Activated T-helper 17 cell treated with anti-CD3 and anti-CD28 coated beads, Interleukin-2, amount 50 U/mL, for 72 hours (primary cell): Measurements from ENCODE around the gene SPPL2B. TPM values are rescaled to one million over a fixed set of nuclear protein-coding genes. Genes with fewer than 3 reads are reported as not detected.

Experiments used
- ATAC-seq: fragments of 150-1000 bp; cut with Tn5 transposase; replicated peaks from 2 replicates; pipeline ENCODE4 v1.10.0; 2021; ENCODE audit warnings: mild to moderate bottlenecking, moderate library complexity
- H3K27ac Mint-ChIP-seq: one replicate; pipeline ENCODE4 v1.8.0; 2022; ENCODE audit warnings: mixed read lengths
- H3K27me3 Mint-ChIP-seq: one replicate; pipeline ENCODE4 v1.8.0; 2022; ENCODE audit warnings: mixed read lengths
- H3K36me3 Mint-ChIP-seq: one replicate; pipeline ENCODE4 v1.8.0; 2022; ENCODE audit warnings: low read depth, mild to moderate bottlenecking, mixed read lengths
- H3K4me1 Mint-ChIP-seq: one replicate; pipeline ENCODE4 v1.8.0; 2022; ENCODE audit warnings: mixed read lengths
- H3K4me3 Mint-ChIP-seq: one replicate; pipeline ENCODE4 v1.8.0; 2022; ENCODE audit warnings: mild to moderate bottlenecking, mixed read lengths
- H3K9me3 Mint-ChIP-seq: one replicate; pipeline ENCODE4 v1.8.0; 2022; ENCODE audit warnings: mixed read lengths
- total RNA-seq, 2 donors: library from RNA; stranded (reverse); gene quantifications; one replicate each; pipeline ENCODE4 v1.2.3, GENCODE V29; 2022

The SPPL2B gene
- total RNA-seq, 2 donors from 2014 or later, result 23.7 to 46.5 TPM

GRCh38 chr19:2309734-2310362 lies 18.6 kb upstream of the SPPL2B start:
- Mint-ChIP-seq H3K27me3 (peaks cover 26% of the 10 kb centered on the region), H3K9me3 (peaks cover 3% of the 10 kb centered on the region), H3K36me3 (peaks cover 7% of the 10 kb centered on the region), H3K4me1 (peaks cover 4% of the 10 kb centered on the region), H3K27ac (no peak overlapping the region), H3K4me3 (no peak overlapping the region)
- no peak for ATAC-seq

GRCh38 chr19:2311093-2311492 lies 17.4 kb upstream of the SPPL2B start:
- peaks cover 4% of the 10 kb centered on the region for H3K4me1 Mint-ChIP-seq
- H3K4me3 Mint-ChIP-seq, result no peak overlapping the region
- H3K27me3 Mint-ChIP-seq, result peaks cover 25% of the 10 kb centered on the region
- peaks cover 5% of the 10 kb centered on the region for H3K9me3 Mint-ChIP-seq
- no peak for ATAC-seq
- H3K27ac Mint-ChIP-seq, result no peak overlapping the region
- H3K36me3 Mint-ChIP-seq, result peaks cover 10% of the 10 kb centered on the region

GRCh38 chr19:2312820-2313501 lies 15.5 kb upstream of the SPPL2B start:
- peaks cover 4% of the 10 kb centered on the region for H3K4me1 Mint-ChIP-seq
- ATAC-seq, result no peak
- no peak overlapping the region for H3K27ac Mint-ChIP-seq
- H3K36me3 Mint-ChIP-seq, result peaks cover 10% of the 10 kb centered on the region
- peaks cover 21% of the 10 kb centered on the region for H3K27me3 Mint-ChIP-seq
- no peak overlapping the region for H3K4me3 Mint-ChIP-seq
- H3K9me3 Mint-ChIP-seq, result peaks cover 5% of the 10 kb centered on the region

- peaks cover 10% of the 10 kb centered on the region for H3K27me3 Mint-ChIP-seq
- no peak for ATAC-seq
- H3K4me3 Mint-ChIP-seq, result no peak overlapping the region
- H3K36me3 Mint-ChIP-seq, result peaks cover 6% of the 10 kb centered on the region
- peaks cover 5% of the 10 kb centered on the region for H3K9me3 Mint-ChIP-seq
- H3K4me1 Mint-ChIP-seq, result no peaks in the 10 kb centered on the region
- no peak overlapping the region for H3K27ac Mint-ChIP-seq
These were observed 13.2 kb upstream of the SPPL2B start for GRCh38 chr19:2315121-2315817.

- Mint-ChIP-seq H3K36me3 (peaks cover 6% of the 10 kb centered on the region), H3K4me1 (no peaks in the 10 kb centered on the region), H3K4me3 (no peak overlapping the region), H3K27me3 (peaks cover 10% of the 10 kb centered on the region), H3K27ac (no peak overlapping the region), H3K9me3 (peaks cover 5% of the 10 kb centered on the region)
- ATAC-seq, result peak; percentile 39
These were observed 12.6 kb upstream of the SPPL2B start for GRCh38 chr19:2315818-2316353.

GRCh38 chr19:2317300-2317699 lies 11.2 kb upstream of the SPPL2B start:
- ATAC-seq, result no peak
- Mint-ChIP-seq H3K9me3 (peaks cover 5% of the 10 kb centered on the region), H3K27ac (no peak overlapping the region), H3K27me3 (peaks cover 10% of the 10 kb centered on the region), H3K36me3 (peaks cover 12% of the 10 kb centered on the region), H3K4me1 (no peaks in the 10 kb centered on the region), H3K4me3 (no peak overlapping the region)

- Mint-ChIP-seq H3K36me3 (peaks cover 16% of the 10 kb centered on the region), H3K27ac (no peak overlapping the region), H3K4me1 (no peaks in the 10 kb centered on the region), H3K4me3 (no peak overlapping the region), H3K9me3 (peaks cover 5% of the 10 kb centered on the region), H3K27me3 (peaks cover 10% of the 10 kb centered on the region)
- ATAC-seq, result no peak
These were observed 10.7 kb upstream of the SPPL2B start for GRCh38 chr19:2317756-2318155.

GRCh38 chr19:2318923-2319322 lies 9.6 kb upstream of the SPPL2B start:
- Mint-ChIP-seq H3K9me3 (peaks cover 5% of the 10 kb centered on the region), H3K4me1 (no peaks in the 10 kb centered on the region), H3K27me3 (peaks cover 7% of the 10 kb centered on the region), H3K4me3 (no peak overlapping the region), H3K27ac (no peak overlapping the region), H3K36me3 (peaks cover 27% of the 10 kb centered on the region)
- ATAC-seq, result no peak

GRCh38 chr19:2319551-2319950 lies 8.9 kb upstream of the SPPL2B start:
- Mint-ChIP-seq H3K4me3 (no peak overlapping the region), H3K9me3 (peaks cover 5% of the 10 kb centered on the region), H3K36me3 (peaks cover 33% of the 10 kb centered on the region), H3K4me1 (no peaks in the 10 kb centered on the region), H3K27me3 (peaks cover 5% of the 10 kb centered on the region), H3K27ac (no peak overlapping the region)
- no peak for ATAC-seq

GRCh38 chr19:2320049-2320448 lies 8.4 kb upstream of the SPPL2B start:
- no peak for ATAC-seq
- Mint-ChIP-seq H3K9me3 (peaks cover under 1% of the 10 kb centered on the region), H3K27me3 (peaks cover under 1% of the 10 kb centered on the region), H3K4me3 (no peak overlapping the region), H3K36me3 (peaks cover 32% of the 10 kb centered on the region), H3K27ac (no peak overlapping the region), H3K4me1 (no peaks in the 10 kb centered on the region)

- Mint-ChIP-seq H3K27me3 (no peaks in the 10 kb centered on the region), H3K4me3 (no peak overlapping the region), H3K4me1 (peaks cover 2% of the 10 kb centered on the region), H3K9me3 (no peaks in the 10 kb centered on the region), H3K36me3 (peaks cover 39% of the 10 kb centered on the region), H3K27ac (no peak overlapping the region)
- ATAC-seq, result no peak
These were observed 7.5 kb upstream of the SPPL2B start for GRCh38 chr19:2320939-2321338.

GRCh38 chr19:2321565-2322283 lies 6.8 kb upstream of the SPPL2B start:
- no peak overlapping the region for H3K27ac Mint-ChIP-seq
- H3K36me3 Mint-ChIP-seq, result peaks cover 47% of the 10 kb centered on the region
- H3K9me3 Mint-ChIP-seq, result no peaks in the 10 kb centered on the region
- no peak overlapping the region for H3K4me3 Mint-ChIP-seq
- ATAC-seq, result no peak
- peaks cover 5% of the 10 kb centered on the region for H3K4me1 Mint-ChIP-seq
- H3K27me3 Mint-ChIP-seq, result no peaks in the 10 kb centered on the region

GRCh38 chr19:2323707-2324106 lies 4.8 kb upstream of the SPPL2B start:
- Mint-ChIP-seq H3K4me3 (no peak overlapping the region), H3K27ac (no peak overlapping the region), H3K4me1 (peaks cover 11% of the 10 kb centered on the region), H3K36me3 (peaks cover 66% of the 10 kb centered on the region), H3K9me3 (no peaks in the 10 kb centered on the region), H3K27me3 (no peaks in the 10 kb centered on the region)
- no peak for ATAC-seq

- peaks cover 14% of the 10 kb centered on the region for H3K4me1 Mint-ChIP-seq
- no peaks in the 10 kb centered on the region for H3K9me3 Mint-ChIP-seq
- ATAC-seq, result no peak
- H3K36me3 Mint-ChIP-seq, result peaks cover 66% of the 10 kb centered on the region
- no peak overlapping the region for H3K4me3 Mint-ChIP-seq
- H3K27ac Mint-ChIP-seq, result no peak overlapping the region
- no peaks in the 10 kb centered on the region for H3K27me3 Mint-ChIP-seq
These were observed 4.1 kb upstream of the SPPL2B start for GRCh38 chr19:2324220-2324948.
